Liver (tissue), 9 donors: ENCODE results near the gene FUCA1. TPM values are rescaled to one million over a fixed set of nuclear protein-coding genes. Genes with fewer than 3 reads are reported as not detected.

Source experiments
- DNase-seq: peaks from one replicate; pipeline ENCODE4 v3.0.0-alpha.2; 2017; ENCODE audit warnings: low spot score
- H3K27ac ChIP-seq, 2 donors: one replicate each; pipeline ENCODE4 v1.7.0; 2013; ENCODE audit warnings: inconsistent platforms in 2 of 2, low read length in 2 of 2, control low read depth in 1 of 2, low read depth in 1 of 2, mild to moderate bottlenecking in 1 of 2
- H3K27me3 ChIP-seq, 4 donors: one replicate each; pipeline versions ENCODE4 v1.6.1 to v1.7.0; 2013; ENCODE audit warnings: low read length in 3 of 4, inconsistent platforms in 1 of 4, mild to moderate bottlenecking in 1 of 4, moderate library complexity in 1 of 4; ENCODE audit not compliant: control insufficient read depth in 4 of 4, insufficient read depth in 4 of 4
- H3K36me3 ChIP-seq, 4 donors: one replicate each; pipeline versions ENCODE4 v1.6.1 to v1.7.0; 2013; ENCODE audit warnings: low read length in 3 of 4, mild to moderate bottlenecking in 3 of 4, low read depth in 1 of 4, moderate library complexity in 1 of 4; ENCODE audit not compliant: control insufficient read depth in 4 of 4, insufficient read depth in 3 of 4
- H3K4me1 ChIP-seq, 4 donors: one replicate each; pipeline versions ENCODE4 v1.6.1 to v1.7.0; 2013; ENCODE audit warnings: low read length in 3 of 4, mild to moderate bottlenecking in 3 of 4, moderate library complexity in 1 of 4; ENCODE audit not compliant: control insufficient read depth in 4 of 4, insufficient read depth in 4 of 4
- H3K4me3 ChIP-seq, 3 donors: one replicate each; pipeline versions ENCODE4 v1.6.1 to v1.7.0; 2013; ENCODE audit warnings: low read length in 3 of 3, control low read depth in 1 of 3, low read depth in 1 of 3, mild to moderate bottlenecking in 1 of 3
- H3K9ac ChIP-seq, 2 donors: one replicate each; pipeline ENCODE4 v1.7.0; 2013; ENCODE audit warnings: low read length in 2 of 2, mild to moderate bottlenecking in 2 of 2, moderate library complexity in 2 of 2, control low read depth in 1 of 2, low read depth in 1 of 2
- H3K9me3 ChIP-seq, 4 donors: one replicate each; pipeline versions ENCODE4 v1.6.1 to v1.7.0; 2013; ENCODE audit warnings: low read length in 3 of 4; ENCODE audit not compliant: control insufficient read depth in 4 of 4
- EGR1 ChIP-seq, 2 donors: IDR thresholded peaks; 2 replicates each; pipeline ENCODE4 v1.6.1; 2016 to 2018; ENCODE audit warnings: antibody characterized with exemption in 2 of 2, low read depth in 2 of 2
- FOXA1 ChIP-seq: IDR thresholded peaks from 2 replicates; pipeline ENCODE4 v1.6.1; 2016; ENCODE audit warnings: antibody characterized with exemption
- FOXA2 ChIP-seq: IDR thresholded peaks from 2 replicates; pipeline ENCODE4 v1.6.1; 2016; ENCODE audit warnings: antibody characterized with exemption
- GABPA ChIP-seq, 2 donors: IDR thresholded peaks in 1 of 2; conservative IDR thresholded peaks in 1 of 2; 2 replicates each; pipeline ENCODE4 v1.6.1; 2016; ENCODE audit warnings: antibody characterized with exemption in 2 of 2, mild to moderate bottlenecking in 1 of 2, moderate library complexity in 1 of 2
- HNF4A ChIP-seq, 2 donors: conservative IDR thresholded peaks; 2 replicates each; pipeline ENCODE4 v1.6.1; 2016; ENCODE audit warnings: antibody characterized with exemption in 2 of 2, mild to moderate bottlenecking in 2 of 2
- HNF4G ChIP-seq: IDR thresholded peaks from 2 replicates; pipeline ENCODE4 v1.6.1; 2016; ENCODE audit warnings: antibody characterized with exemption
- JUND ChIP-seq, 2 donors: IDR thresholded peaks; 2 replicates each; pipeline ENCODE4 v1.6.1; 2016; ENCODE audit warnings: antibody characterized with exemption in 2 of 2
- NR2F2 ChIP-seq: IDR thresholded peaks from 2 replicates; pipeline ENCODE4 v1.6.1; 2016; ENCODE audit warnings: antibody characterized with exemption
- RAD21 ChIP-seq, 2 donors: IDR thresholded peaks; 2 replicates each; pipeline ENCODE4 v1.6.1; 2016; ENCODE audit warnings: antibody characterized with exemption in 2 of 2, mild to moderate bottlenecking in 2 of 2
- RXRA ChIP-seq, 2 donors: IDR thresholded peaks; 2 replicates each; pipeline ENCODE4 v1.6.1; 2017 to 2018; ENCODE audit warnings: antibody characterized with exemption in 2 of 2, mild to moderate bottlenecking in 1 of 2
- SP1 ChIP-seq: IDR thresholded peaks from 2 replicates; pipeline ENCODE4 v1.6.1; 2018; ENCODE audit warnings: antibody characterized with exemption, mild to moderate bottlenecking
- TAF1 ChIP-seq: conservative IDR thresholded peaks from 2 replicates; pipeline ENCODE4 v1.6.1; 2016; ENCODE audit warnings: antibody characterized with exemption, mild to moderate bottlenecking
- YY1 ChIP-seq: IDR thresholded peaks from 2 replicates; pipeline ENCODE4 v1.6.1; 2016; ENCODE audit warnings: antibody characterized with exemption, mild to moderate bottlenecking
- WGBS: extraction: QIAGEN DNeasy Blood & Tissue Kit; methylation state at CpG from one replicate; pipeline ENCODE4 v1.1.7; 2013; 5-methylcytosine and 5-hydroxymethylcytosine counted together
- polyA plus RNA-seq, 2 donors: library from polyadenylated mRNA; stranded (reverse) in 1 of 2; unstranded in 1 of 2; fragments of 200-250 nt in 1 of 2; fragments of >200 nt in 1 of 2; fragmentation: Nextera tagmentation in 1 of 2; extraction: Ambion mirVana in 1 of 2; gene quantifications; one replicate each; pipeline versions ENCODE4 v1.2.1 to v1.2.3, GENCODE V29; 2013 to 2015
- total RNA-seq, 2 donors: library from RNA; depleted of rRNA; stranded (reverse); fragments of >200 nt; gene quantifications; one replicate each; pipeline ENCODE4 v1.2.3, GENCODE V29; 2014
- TF ChIP-seq, protein P1 (sequence below): IDR thresholded peaks from 2 replicates; pipeline ENCODE4 v1.6.1; 2016; ENCODE audit warnings: antibody characterized with exemption
- TF ChIP-seq, protein P2 (sequence below): fragments of 150-350 bp; IDR thresholded peaks from 2 replicates; pipeline ENCODE4 v1.5.1; 2017; ENCODE audit warnings: improper control_type of control experiment, low read depth, low read length; ENCODE audit not compliant: missing input control
- TF ChIP-seq, protein P3 (sequence below): IDR thresholded peaks from 2 replicates; pipeline ENCODE4 v1.6.1; 2016; ENCODE audit warnings: antibody characterized with exemption
- TF ChIP-seq, protein P4 (sequence below): IDR thresholded peaks from 2 replicates; pipeline ENCODE4 v1.6.1; 2016; ENCODE audit warnings: antibody characterized with exemption
- TF ChIP-seq, protein P5 (sequence below): IDR thresholded peaks from 2 replicates; pipeline ENCODE4 v1.6.1; 2016; ENCODE audit warnings: antibody characterized with exemption, mild to moderate bottlenecking
- donor health status: healthy.
- donor health status: healthy.
- donor health status: healthy.
- donor health status: healthy.
- donor health status: healthy.

The FUCA1 gene
- total and polyA plus RNA-seq, 4 donors: 33.8 to 58.0 (median 44.7) TPM

DNA sequence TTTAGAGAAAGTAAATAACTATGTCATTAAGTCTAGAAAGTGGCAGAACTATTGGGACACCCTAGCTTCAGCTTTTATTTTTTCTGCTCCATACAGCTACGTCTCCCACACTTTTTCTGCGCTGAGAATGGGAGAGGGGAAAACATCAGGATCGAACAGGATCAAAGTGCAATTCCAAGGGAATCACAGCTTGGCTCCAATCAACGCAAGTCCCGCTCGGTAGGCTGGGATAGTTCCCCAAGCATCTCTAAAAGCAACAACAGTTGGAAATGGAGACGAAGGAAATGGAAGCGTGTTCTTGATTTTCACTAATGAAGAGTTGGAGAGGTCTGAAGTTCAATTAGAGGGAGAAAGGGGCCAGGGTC is 43.4 kb downstream of the FUCA1 start:
- Histone ChIP-seq H3K9me3 (no peaks in the 10 kb centered on the region), H3K9ac (peak overlapping the region; percentile 98 to 99), H3K27ac (peak overlapping the region; percentile 99 to 100), H3K36me3 (peaks cover 0 to 7% (median 1%) of the 10 kb centered on the region in 4 donors), H3K4me3 (peak overlapping the region; percentile 90 to 99 (median 98)), H3K4me1 (peaks cover 7 to 18% (median 14%) of the 10 kb centered on the region in 4 donors), H3K27me3 (no peaks in the 10 kb centered on the region)
- DNase-seq: no peak
- WGBS: 3% methylated on average over 8 of the region's 8 CpGs
- TF ChIP-seq JUND (IDR thresholded peaks at IDR 0.05): no peak
- TF ChIP-seq, protein P1, sequence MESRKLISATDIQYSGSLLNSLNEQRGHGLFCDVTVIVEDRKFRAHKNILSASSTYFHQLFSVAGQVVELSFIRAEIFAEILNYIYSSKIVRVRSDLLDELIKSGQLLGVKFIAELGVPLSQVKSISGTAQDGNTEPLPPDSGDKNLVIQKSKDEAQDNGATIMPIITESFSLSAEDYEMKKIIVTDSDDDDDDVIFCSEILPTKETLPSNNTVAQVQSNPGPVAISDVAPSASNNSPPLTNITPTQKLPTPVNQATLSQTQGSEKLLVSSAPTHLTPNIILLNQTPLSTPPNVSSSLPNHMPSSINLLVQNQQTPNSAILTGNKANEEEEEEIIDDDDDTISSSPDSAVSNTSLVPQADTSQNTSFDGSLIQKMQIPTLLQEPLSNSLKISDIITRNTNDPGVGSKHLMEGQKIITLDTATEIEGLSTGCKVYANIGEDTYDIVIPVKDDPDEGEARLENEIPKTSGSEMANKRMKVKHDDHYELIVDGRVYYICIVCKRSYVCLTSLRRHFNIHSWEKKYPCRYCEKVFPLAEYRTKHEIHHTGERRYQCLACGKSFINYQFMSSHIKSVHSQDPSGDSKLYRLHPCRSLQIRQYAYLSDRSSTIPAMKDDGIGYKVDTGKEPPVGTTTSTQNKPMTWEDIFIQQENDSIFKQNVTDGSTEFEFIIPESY: no peak
- peak; percentile 54 for TF ChIP-seq TAF1
- TF ChIP-seq, protein P2, sequence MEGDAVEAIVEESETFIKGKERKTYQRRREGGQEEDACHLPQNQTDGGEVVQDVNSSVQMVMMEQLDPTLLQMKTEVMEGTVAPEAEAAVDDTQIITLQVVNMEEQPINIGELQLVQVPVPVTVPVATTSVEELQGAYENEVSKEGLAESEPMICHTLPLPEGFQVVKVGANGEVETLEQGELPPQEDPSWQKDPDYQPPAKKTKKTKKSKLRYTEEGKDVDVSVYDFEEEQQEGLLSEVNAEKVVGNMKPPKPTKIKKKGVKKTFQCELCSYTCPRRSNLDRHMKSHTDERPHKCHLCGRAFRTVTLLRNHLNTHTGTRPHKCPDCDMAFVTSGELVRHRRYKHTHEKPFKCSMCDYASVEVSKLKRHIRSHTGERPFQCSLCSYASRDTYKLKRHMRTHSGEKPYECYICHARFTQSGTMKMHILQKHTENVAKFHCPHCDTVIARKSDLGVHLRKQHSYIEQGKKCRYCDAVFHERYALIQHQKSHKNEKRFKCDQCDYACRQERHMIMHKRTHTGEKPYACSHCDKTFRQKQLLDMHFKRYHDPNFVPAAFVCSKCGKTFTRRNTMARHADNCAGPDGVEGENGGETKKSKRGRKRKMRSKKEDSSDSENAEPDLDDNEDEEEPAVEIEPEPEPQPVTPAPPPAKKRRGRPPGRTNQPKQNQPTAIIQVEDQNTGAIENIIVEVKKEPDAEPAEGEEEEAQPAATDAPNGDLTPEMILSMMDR: no peak
- no peak for TF ChIP-seq FOXA2
- peak; percentile 75 for TF ChIP-seq HNF4G
- no peak for TF ChIP-seq GABPA (IDR thresholded peaks at IDR 0.05 in 1 of 2, conservative IDR thresholded peaks at IDR 0.05 in 1 of 2)
- peak; percentile 7 to 49 for TF ChIP-seq RXRA (IDR thresholded peaks at IDR 0.05)
- TF ChIP-seq, protein P3, sequence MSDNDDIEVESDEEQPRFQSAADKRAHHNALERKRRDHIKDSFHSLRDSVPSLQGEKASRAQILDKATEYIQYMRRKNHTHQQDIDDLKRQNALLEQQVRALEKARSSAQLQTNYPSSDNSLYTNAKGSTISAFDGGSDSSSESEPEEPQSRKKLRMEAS: peak; percentile 20
- TF ChIP-seq RAD21 (IDR thresholded peaks at IDR 0.05): peak in 1 of 2 donors; percentile 48
- TF ChIP-seq, protein P4, sequence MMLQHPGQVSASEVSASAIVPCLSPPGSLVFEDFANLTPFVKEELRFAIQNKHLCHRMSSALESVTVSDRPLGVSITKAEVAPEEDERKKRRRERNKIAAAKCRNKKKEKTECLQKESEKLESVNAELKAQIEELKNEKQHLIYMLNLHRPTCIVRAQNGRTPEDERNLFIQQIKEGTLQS: no peak
- peak; percentile 82 to 92 for TF ChIP-seq HNF4A (conservative IDR thresholded peaks at IDR 0.05)
- TF ChIP-seq SP1: peak; percentile 68
- TF ChIP-seq, protein P5, sequence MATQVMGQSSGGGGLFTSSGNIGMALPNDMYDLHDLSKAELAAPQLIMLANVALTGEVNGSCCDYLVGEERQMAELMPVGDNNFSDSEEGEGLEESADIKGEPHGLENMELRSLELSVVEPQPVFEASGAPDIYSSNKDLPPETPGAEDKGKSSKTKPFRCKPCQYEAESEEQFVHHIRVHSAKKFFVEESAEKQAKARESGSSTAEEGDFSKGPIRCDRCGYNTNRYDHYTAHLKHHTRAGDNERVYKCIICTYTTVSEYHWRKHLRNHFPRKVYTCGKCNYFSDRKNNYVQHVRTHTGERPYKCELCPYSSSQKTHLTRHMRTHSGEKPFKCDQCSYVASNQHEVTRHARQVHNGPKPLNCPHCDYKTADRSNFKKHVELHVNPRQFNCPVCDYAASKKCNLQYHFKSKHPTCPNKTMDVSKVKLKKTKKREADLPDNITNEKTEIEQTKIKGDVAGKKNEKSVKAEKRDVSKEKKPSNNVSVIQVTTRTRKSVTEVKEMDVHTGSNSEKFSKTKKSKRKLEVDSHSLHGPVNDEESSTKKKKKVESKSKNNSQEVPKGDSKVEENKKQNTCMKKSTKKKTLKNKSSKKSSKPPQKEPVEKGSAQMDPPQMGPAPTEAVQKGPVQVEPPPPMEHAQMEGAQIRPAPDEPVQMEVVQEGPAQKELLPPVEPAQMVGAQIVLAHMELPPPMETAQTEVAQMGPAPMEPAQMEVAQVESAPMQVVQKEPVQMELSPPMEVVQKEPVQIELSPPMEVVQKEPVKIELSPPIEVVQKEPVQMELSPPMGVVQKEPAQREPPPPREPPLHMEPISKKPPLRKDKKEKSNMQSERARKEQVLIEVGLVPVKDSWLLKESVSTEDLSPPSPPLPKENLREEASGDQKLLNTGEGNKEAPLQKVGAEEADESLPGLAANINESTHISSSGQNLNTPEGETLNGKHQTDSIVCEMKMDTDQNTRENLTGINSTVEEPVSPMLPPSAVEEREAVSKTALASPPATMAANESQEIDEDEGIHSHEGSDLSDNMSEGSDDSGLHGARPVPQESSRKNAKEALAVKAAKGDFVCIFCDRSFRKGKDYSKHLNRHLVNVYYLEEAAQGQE: no peak
- TF ChIP-seq YY1: no peak

DNA sequence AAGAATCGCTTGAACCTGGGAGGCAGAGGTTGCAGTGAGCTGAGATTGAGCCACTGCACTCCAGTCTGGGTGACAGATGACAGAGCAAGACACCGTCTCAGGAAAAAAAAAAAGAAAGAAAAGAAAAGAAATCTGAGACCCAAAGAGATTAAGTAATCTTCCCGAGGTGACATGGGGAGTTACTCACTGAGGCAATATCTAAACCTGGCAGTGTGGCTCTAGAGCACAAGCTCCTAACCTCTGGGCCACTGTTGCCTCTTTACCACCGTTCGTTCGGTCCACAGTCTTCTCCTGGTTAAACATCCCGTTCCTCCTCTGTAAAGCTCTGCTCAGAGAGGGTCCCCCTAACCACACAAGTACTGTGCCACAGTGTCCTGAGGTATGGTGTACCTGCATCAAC is 44.3 kb downstream of the FUCA1 start:
- 43% methylated on average over 7 of the region's 7 CpGs for WGBS
- peak overlapping the region; percentile 90 to 99 (median 98) for H3K4me3 ChIP-seq
- no peak for TF ChIP-seq YY1
- no peak for TF ChIP-seq FOXA1
- TF ChIP-seq TAF1: no peak
- TF ChIP-seq JUND (IDR thresholded peaks at IDR 0.05): no peak
- TF ChIP-seq RXRA (IDR thresholded peaks at IDR 0.05): no peak
- no peak for TF ChIP-seq HNF4G
- TF ChIP-seq EGR1 (IDR thresholded peaks at IDR 0.05; ENCODE audit: low read depth in 2 of 2): no peak
- TF ChIP-seq NR2F2: no peak
- no peak for TF ChIP-seq GABPA (IDR thresholded peaks at IDR 0.05 in 1 of 2, conservative IDR thresholded peaks at IDR 0.05 in 1 of 2)
- TF ChIP-seq RAD21 (IDR thresholded peaks at IDR 0.05): no peak
- no peak for TF ChIP-seq HNF4A (conservative IDR thresholded peaks at IDR 0.05)
- TF ChIP-seq, protein P2: no peak
- TF ChIP-seq SP1: no peak
- TF ChIP-seq, protein P4: no peak
- TF ChIP-seq, protein P3: no peak
- no peak for TF ChIP-seq FOXA2

More for the DNA sequence above, 44.3 kb downstream of the FUCA1 start:
- H3K36me3 ChIP-seq: peaks cover 0 to 12% (median 1%) of the 10 kb centered on the region in 4 donors
- DNase-seq: no peak
- H3K27ac ChIP-seq: peak overlapping the region; percentile 99 to 100
- H3K9ac ChIP-seq: peak overlapping the region; percentile 98 to 99
- H3K9me3 ChIP-seq: no peaks in the 10 kb centered on the region
- no peaks in the 10 kb centered on the region for H3K27me3 ChIP-seq
- H3K4me1 ChIP-seq: peaks cover 4 to 18% (median 14%) of the 10 kb centered on the region in 4 donors
